Activated T-cell treated with anti-CD3 and anti-CD28 coated beads, Interleukin-2, amount 50 U/mL, for 4 hours (primary cell): ENCODE results near the gene CYFIP1. TPM values are rescaled to one million over a fixed set of nuclear protein-coding genes. Genes with fewer than 3 reads are reported as not detected.
A peak's percentile ranks its signal among the peaks of the same experiment; 100 is the strongest.

Source experiments
- ATAC-seq, 2 donors: fragments of 200-7000 bp; cut with Tn5 transposase; one replicate each; pipeline ENCODE4 v1.10.0; 2021
- DNase-seq: peaks from one replicate; pipeline ENCODE4 v3.0.0-alpha.2; 2020
- H3K27me3 Mint-ChIP-seq: one replicate; pipeline ENCODE4 v1.8.0; 2021; ENCODE audit warnings: low read depth, mixed read lengths
- H3K36me3 Mint-ChIP-seq: one replicate; pipeline ENCODE4 v1.8.0; 2022; ENCODE audit warnings: mixed read lengths; ENCODE audit not compliant: insufficient read depth
- H3K4me1 Mint-ChIP-seq: one replicate; pipeline ENCODE4 v1.8.0; 2021; ENCODE audit warnings: low read depth, mixed read lengths
- H3K4me3 Mint-ChIP-seq: one replicate; pipeline ENCODE4 v1.8.0; 2021; ENCODE audit warnings: mild to moderate bottlenecking, moderate library complexity, mixed read lengths
- H3K9me3 Mint-ChIP-seq: one replicate; pipeline ENCODE4 v1.8.0; 2021; ENCODE audit warnings: mixed read lengths
- total RNA-seq, 3 donors: library from RNA; stranded (reverse); gene quantifications; one replicate each; pipeline ENCODE4 v1.2.1, GENCODE V29; 2021

The CYFIP1 gene
- total RNA-seq, 3 donors from 2014 or later, result 8.8 to 17.9 (median 12.5) TPM

DNA sequence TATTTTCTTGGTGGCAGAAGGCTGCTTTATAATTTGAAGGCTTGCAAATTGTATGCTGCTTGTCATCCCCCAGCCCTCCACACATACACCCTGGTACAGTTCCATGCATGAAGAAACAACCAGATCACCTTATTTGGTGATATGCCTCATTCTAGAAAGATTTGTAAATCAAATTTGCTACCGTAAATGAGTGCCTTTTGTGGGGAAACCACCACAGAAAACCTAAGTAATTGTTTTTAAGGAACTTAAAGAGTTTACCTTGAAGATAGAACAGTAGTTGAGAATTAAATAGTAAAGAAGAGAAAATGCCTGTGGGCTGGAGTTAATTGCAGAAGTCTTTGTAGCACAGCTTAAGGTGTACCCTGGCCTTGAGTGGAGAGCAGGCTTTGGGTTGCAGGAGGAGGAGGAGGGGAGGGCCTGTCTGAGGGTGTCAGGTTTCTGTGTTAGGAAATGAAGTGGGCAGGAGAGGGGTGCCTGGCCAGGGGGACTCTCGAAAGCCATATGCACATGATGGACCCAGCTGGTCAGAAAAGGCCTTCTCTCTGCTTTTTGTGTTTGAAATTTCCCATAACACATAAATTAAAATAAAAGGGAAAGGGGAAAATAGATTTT is 134.8 kb downstream of the CYFIP1 start:
- Mint-ChIP-seq H3K4me1 (peaks cover 46% of the 10 kb centered on the region), H3K27me3 (no peaks in the 10 kb centered on the region), H3K36me3 (peaks cover 33% of the 10 kb centered on the region), H3K4me3 (no peak overlapping the region), H3K9me3 (no peaks in the 10 kb centered on the region)
- ATAC-seq (no peak), DNase-seq (no peak)

DNA sequence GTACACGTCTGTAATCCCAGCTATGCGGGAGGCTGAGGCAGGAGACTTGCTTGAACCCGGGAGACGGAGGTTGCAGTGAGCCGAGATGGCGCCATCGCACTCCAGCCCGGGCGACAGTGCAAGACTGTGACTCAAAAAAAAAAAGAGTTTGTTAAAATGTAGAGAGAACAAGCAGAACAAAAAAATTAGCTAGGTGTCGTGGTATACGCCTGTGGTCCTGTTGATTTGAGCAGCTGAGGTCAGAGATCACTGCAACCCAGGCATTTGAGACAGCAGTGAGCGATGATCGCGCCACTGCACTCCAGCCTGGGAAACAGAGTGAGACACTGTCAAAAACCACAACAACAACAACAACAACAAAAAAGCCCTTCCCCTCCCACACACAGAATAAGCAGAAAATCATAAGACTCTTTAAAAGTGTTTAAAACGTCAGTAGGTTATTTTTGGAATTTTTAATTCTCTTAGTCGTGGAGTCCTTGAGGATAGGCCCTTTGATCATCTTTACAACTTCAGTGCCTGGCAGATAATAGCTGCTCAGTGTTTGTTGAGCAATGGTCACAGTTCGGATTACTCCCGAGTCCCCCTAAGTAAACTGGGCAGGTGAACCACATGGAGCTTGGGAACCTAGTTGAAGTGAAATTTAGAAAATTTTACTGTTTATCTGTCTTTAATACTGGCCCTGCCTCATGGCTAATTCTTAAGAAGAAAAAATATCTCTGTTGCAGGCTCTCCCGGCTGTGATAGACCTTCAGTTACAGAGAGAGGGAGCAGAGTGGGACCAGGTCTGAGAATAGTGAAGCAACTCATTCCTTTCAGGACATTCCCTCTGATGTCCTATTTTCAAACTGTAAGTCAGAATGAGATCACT is 135.5 kb downstream of the CYFIP1 start:
- Mint-ChIP-seq H3K4me3 (no peak overlapping the region), H3K36me3 (peaks cover 34% of the 10 kb centered on the region), H3K27me3 (no peaks in the 10 kb centered on the region), H3K4me1 (peaks cover 50% of the 10 kb centered on the region), H3K9me3 (no peaks in the 10 kb centered on the region)
- DNase-seq (no peak), ATAC-seq (no peak)

DNA sequence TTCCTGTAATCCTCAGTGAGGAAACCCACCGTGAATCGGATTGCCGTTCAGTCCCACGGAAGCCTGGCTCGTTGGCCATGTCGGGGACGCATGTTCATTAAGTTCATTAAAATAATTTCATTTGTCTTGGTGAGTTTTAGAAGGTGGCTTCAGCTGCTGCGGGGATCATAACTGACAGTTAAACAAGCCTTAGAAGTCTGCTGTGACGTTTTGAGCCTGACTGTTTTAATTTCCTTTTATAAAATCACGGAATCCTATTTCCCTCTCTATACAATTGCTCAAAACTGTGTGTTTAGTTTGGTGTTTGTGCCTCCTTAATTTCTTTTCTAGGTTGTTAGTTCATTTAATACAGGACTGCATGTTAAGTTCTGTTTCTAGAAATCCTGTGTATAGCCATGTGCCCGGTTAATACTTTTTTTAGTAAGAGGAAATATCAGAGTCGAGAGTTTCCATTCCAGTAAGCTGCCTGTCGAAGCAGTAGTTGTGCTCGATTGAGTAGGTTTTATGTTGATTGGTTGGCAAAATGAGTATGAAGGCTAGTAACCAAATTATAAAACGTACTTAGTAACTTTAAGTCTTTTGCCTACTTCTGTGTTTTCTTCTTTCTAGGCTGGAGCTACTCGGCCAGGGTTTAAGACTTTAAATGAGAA is 141.0 kb downstream of the CYFIP1 start:
- Mint-ChIP-seq H3K27me3 (no peaks in the 10 kb centered on the region), H3K4me3 (peak overlapping the region; percentile 94), H3K36me3 (peaks cover 12% of the 10 kb centered on the region), H3K4me1 (peaks cover 32% of the 10 kb centered on the region), H3K9me3 (no peaks in the 10 kb centered on the region)
- DNase-seq (no peak), ATAC-seq (no peak)

GRCh38 chr15:22838292-22839042 is 141.7 kb downstream of the CYFIP1 start, which contains the start of gene NIPA2:
TSS of gene NIPA2 (plus strand) at chr15:22838666. CDS start at chr15:22851732, 13,066 bp downstream.
- Mint-ChIP-seq H3K36me3 (peaks cover 12% of the 10 kb centered on the region), H3K4me3 (peak within 1 kb of the TSS; percentile 94), H3K9me3 (no peaks in the 10 kb centered on the region), H3K4me1 (peaks cover 32% of the 10 kb centered on the region), H3K27me3 (no peaks in the 10 kb centered on the region)
- peak; percentile 96 to 97 for ATAC-seq
- DNase-seq, result peak; percentile 99

DNA sequence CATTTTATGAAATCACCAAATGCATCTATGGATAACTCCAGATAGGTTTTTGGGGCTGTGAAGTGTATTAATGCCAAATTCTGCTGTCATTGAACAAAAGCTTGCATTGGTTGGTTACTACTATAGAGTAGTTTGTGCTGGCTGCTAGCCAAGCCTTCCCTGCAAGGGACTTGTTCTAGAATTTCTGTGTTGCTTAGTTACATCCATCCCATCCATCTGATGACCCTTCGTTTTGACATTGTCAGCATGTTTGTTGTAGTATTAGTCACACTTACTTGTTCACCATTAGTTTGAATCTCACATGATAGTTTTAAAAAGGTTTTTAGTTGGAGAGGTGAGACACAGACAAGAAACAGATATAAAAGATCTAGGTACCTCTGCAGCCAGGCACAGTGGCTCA is 148.7 kb downstream of the CYFIP1 start:
- no peak for DNase-seq
- H3K36me3 Mint-ChIP-seq, result peaks cover 12% of the 10 kb centered on the region
- no peak overlapping the region for H3K4me3 Mint-ChIP-seq

DNA sequence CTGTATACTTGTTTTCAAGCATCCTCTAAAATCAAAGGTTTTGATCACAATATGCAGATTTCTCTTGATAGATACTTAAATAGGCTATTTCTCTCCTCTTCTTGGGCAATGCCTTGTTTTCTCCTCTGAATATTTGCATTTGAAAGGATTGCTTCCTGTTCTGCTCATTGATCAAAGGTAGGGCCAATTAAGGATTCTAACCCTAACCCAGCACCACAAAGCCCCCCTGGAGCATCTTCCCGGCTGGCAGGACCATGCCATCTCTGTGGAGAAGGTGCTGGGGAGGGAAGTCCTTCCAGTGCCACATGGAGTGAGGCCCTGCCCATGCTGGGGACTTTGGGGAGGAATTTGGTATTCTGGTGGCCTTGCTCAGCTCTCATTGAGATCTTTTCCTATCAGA is 153.0 kb downstream of the CYFIP1 start:
- Mint-ChIP-seq H3K4me3 (no peak overlapping the region), H3K27me3 (no peaks in the 10 kb centered on the region), H3K4me1 (no peaks in the 10 kb centered on the region), H3K36me3 (peaks cover 30% of the 10 kb centered on the region), H3K9me3 (no peaks in the 10 kb centered on the region)
- DNase-seq, result no peak
- ATAC-seq, result no peak

More for the DNA sequence above, 148.7 kb downstream of the CYFIP1 start:
- H3K27me3 Mint-ChIP-seq, result no peaks in the 10 kb centered on the region
- no peaks in the 10 kb centered on the region for H3K4me1 Mint-ChIP-seq
- no peaks in the 10 kb centered on the region for H3K9me3 Mint-ChIP-seq
- ATAC-seq, result no peak

GRCh38 chr15:22823495-22824128 is 156.6 kb downstream of the CYFIP1 start:
- H3K4me3 Mint-ChIP-seq, result no peak overlapping the region
- no peak for ATAC-seq
- H3K4me1 Mint-ChIP-seq, result no peaks in the 10 kb centered on the region
- no peak for DNase-seq
- peaks cover 44% of the 10 kb centered on the region for H3K36me3 Mint-ChIP-seq
- H3K27me3 Mint-ChIP-seq, result no peaks in the 10 kb centered on the region
- no peaks in the 10 kb centered on the region for H3K9me3 Mint-ChIP-seq

DNA sequence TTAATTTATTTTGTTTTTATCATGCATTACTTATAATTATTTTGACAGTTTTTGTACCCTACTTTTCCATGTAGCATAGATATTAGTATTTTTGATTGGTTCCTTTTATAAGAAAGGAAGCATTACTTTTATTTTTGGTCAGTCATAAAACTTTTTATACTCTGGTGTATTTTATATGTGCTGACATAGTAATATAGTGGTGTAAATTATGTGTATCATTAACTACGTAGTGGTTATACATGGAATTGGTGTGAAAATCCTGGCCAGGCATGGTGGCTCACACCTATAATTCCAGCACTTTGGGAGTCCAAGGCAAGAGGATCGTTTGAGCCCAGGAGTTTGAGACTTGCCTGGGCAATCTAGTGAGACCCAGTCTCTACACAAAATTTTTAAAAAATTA is 160.5 kb downstream of the CYFIP1 start:
- DNase-seq (no peak), ATAC-seq (no peak)
- Mint-ChIP-seq H3K4me3 (no peak overlapping the region), H3K36me3 (peaks cover 41% of the 10 kb centered on the region), H3K9me3 (no peaks in the 10 kb centered on the region), H3K27me3 (no peaks in the 10 kb centered on the region), H3K4me1 (no peaks in the 10 kb centered on the region)

Other genes with a start within 250 kb of the CYFIP1 start
- 10 to 100 TPM; 57.9 to 84.9 (median 69.0) TPM for gene NIPA1, start 193.7 kb downstream of the CYFIP1 start, total RNA-seq
- 100 to 1,000 TPM; 111 to 112 (median 111) TPM for gene NIPA2, start 141.7 kb downstream of the CYFIP1 start, total RNA-seq
- 10 to 100 TPM; 17.5 to 19.4 (median 17.6) TPM for gene TUBGCP5, start 59.2 kb upstream of the CYFIP1 start, total RNA-seq
- not detected for gene GOLGA6L1, start 156.5 kb upstream of the CYFIP1 start, total RNA-seq